SK-N-SH (cell line): ENCODE measurements around the gene OSBPL9. TPM values are rescaled to one million over a fixed set of nuclear protein-coding genes. Genes with fewer than 3 reads are reported as not detected.

Source experiments
- CTCF ChIA-PET: fragments of 300-600, 350-600 bp; formaldehyde crosslinking; extraction: SDS; loops from one replicate; lab custom pipeline; 2021; lab: Yijun Ruan, JAX
- POLR2A ChIA-PET: fragments of 350-600 bp; sonication (Branson Sonifier 250); formaldehyde crosslinking; extraction: SDS; loops from one replicate; lab custom pipeline; 2020; ENCODE audit warnings: antibody characterized with exemption, inconsistent platforms; lab: Yijun Ruan, JAX
- DNase-seq: peaks from one replicate; pipeline ENCODE4 v3.0.0; 2012
- H2AFZ ChIP-seq: fragments of 200-600 bp; sonication (generic); 2 replicates; pipeline ENCODE4 v1.8.1; 2016; ENCODE audit warnings: antibody characterized with exemption, mild to moderate bottlenecking, low read depth
- H3F3A ChIP-seq: fragments of 200-600 bp; sonication (generic); replicated peaks from 2 replicates; pipeline ENCODE3; 2016; ENCODE audit warnings: antibody characterized with exemption, mild to moderate bottlenecking; ENCODE audit not compliant: insufficient read depth
- H3K27ac ChIP-seq, 2 experiments: fragments of 200-500 bp in 1 of 2; fragments of 200-600 bp in 1 of 2; sonication (Bioruptor generic) in 1 of 2; sonication (generic), shearing (Covaris generic) in 1 of 2; 2 replicates each; pipeline versions ENCODE4 v1.5.1 to v1.6.1; 2014 to 2016; ENCODE audit warnings: low read depth in 2 of 2, inconsistent platforms in 1 of 2, low read length in 1 of 2, mild to moderate bottlenecking in 1 of 2, mixed read lengths in 1 of 2
- H3K27me3 ChIP-seq: fragments of 200-600 bp; sonication (generic), shearing (Covaris generic); 2 replicates; pipeline ENCODE4 v1.6.1; 2016; ENCODE audit warnings: mixed run types; ENCODE audit not compliant: insufficient read depth
- H3K36me3 ChIP-seq, 2 experiments: fragments of 200-500 bp in 1 of 2; fragments of 200-600 bp in 1 of 2; sonication (Bioruptor generic) in 1 of 2; sonication (generic) in 1 of 2; replicated peaks in 1 of 2; 2 replicates each; pipeline versions ENCODE3 to v1.5.1; 2014 to 2016; ENCODE audit warnings: low read length in 1 of 2, mild to moderate bottlenecking in 1 of 2; ENCODE audit not compliant: insufficient read depth in 2 of 2, control insufficient read depth in 1 of 2
- H3K4me1 ChIP-seq, 2 experiments: fragments of 200-500 bp in 1 of 2; fragments of 200-600 bp in 1 of 2; sonication (Bioruptor generic) in 1 of 2; sonication (generic), shearing (Covaris generic) in 1 of 2; 2 replicates each; pipeline versions ENCODE4 v1.5.1 to v1.6.1; 2014 to 2016; ENCODE audit warnings: low read depth in 1 of 2, low read length in 1 of 2, mixed run types in 1 of 2; ENCODE audit not compliant: insufficient read depth in 2 of 2, control insufficient read depth in 1 of 2
- H3K4me2 ChIP-seq: fragments of 200-600 bp; sonication (generic), shearing (Covaris generic); 2 replicates; pipeline ENCODE4 v1.6.1; 2017; ENCODE audit warnings: mixed run types
- H3K4me3 ChIP-seq, 2 experiments: fragments of 200-500 bp in 1 of 2; fragments of 200-600 bp in 1 of 2; sonication (Bioruptor generic) in 1 of 2; sonication (generic), shearing (Covaris generic) in 1 of 2; 2 replicates each; pipeline versions ENCODE4 v1.5.1 to v1.8.1; 2014 to 2016; ENCODE audit warnings: low read depth in 2 of 2, inconsistent platforms in 1 of 2, low read length in 1 of 2, mild to moderate bottlenecking in 1 of 2, mixed read lengths in 1 of 2, moderate library complexity in 1 of 2
- H3K79me2 ChIP-seq: fragments of 200-600 bp; sonication (generic); 2 replicates; pipeline ENCODE4 v1.8.1; 2017; ENCODE audit warnings: mild to moderate bottlenecking; ENCODE audit not compliant: insufficient read depth
- H3K9ac ChIP-seq: fragments of 200-600 bp; sonication (generic); 2 replicates; pipeline ENCODE4 v1.6.1; 2017; ENCODE audit warnings: mixed run types
- H3K9me2 ChIP-seq: fragments of 200-600 bp; sonication (generic); 2 replicates; pipeline ENCODE4 v1.6.1; 2017; ENCODE audit warnings: mixed run types
- H3K9me3 ChIP-seq: fragments of 200-600 bp; sonication (generic); 2 replicates; pipeline ENCODE4 v1.6.1; 2017; ENCODE audit warnings: mixed run types, mild to moderate bottlenecking, moderate library complexity
- H4K20me1 ChIP-seq: fragments of 200-600 bp; sonication (generic); 2 replicates; pipeline ENCODE4 v1.6.1; 2017; ENCODE audit warnings: mild to moderate bottlenecking, mixed run types; ENCODE audit not compliant: insufficient read depth
- ELF1 ChIP-seq: IDR thresholded peaks from 2 replicates; pipeline ENCODE4 v1.4.0; 2012
- EZH2phosphoT487 ChIP-seq: fragments of 200-600 bp; sonication (generic); IDR thresholded peaks from 2 replicates; pipeline ENCODE4 v1.6.1; 2017; ENCODE audit warnings: low read depth, mixed run types, mild to moderate bottlenecking, antibody characterized with exemption, moderate library complexity, borderline replicate concordance
- GABPA ChIP-seq: IDR thresholded peaks from 2 replicates; pipeline ENCODE4 v1.4.0; 2012; ENCODE audit warnings: low read depth, mild to moderate bottlenecking
- JUND ChIP-seq: IDR thresholded peaks from 2 replicates; pipeline ENCODE4 v1.4.0; 2012
- MEF2A ChIP-seq: IDR thresholded peaks from 2 replicates; pipeline ENCODE4 v1.4.0; 2012; ENCODE audit warnings: low read depth, borderline replicate concordance
- MXI1 ChIP-seq: IDR thresholded peaks from 2 replicates; pipeline ENCODE4 v1.6.1; 2012; ENCODE audit warnings: mild to moderate bottlenecking, low read depth, low read length, improper control_type of control experiment
- NFIC ChIP-seq: IDR thresholded peaks from 2 replicates; pipeline ENCODE4 v1.4.0; 2012; ENCODE audit warnings: borderline replicate concordance
- RCOR1 ChIP-seq: fragments of 150-350 bp; IDR thresholded peaks from 2 replicates; pipeline ENCODE4 v1.6.1; 2017; ENCODE audit warnings: antibody characterized with exemption, low read length
- REST ChIP-seq: IDR thresholded peaks from 2 replicates; pipeline ENCODE4 v1.6.1; 2012; ENCODE audit warnings: mild to moderate bottlenecking, low read depth, low read length, moderate library complexity
- RXRA ChIP-seq: IDR thresholded peaks from 2 replicates; pipeline ENCODE4 v1.4.0; 2012; ENCODE audit warnings: low read depth, mild to moderate bottlenecking, borderline replicate concordance
- SMC3 ChIP-seq: IDR thresholded peaks from 2 replicates; pipeline ENCODE4 v1.6.1; 2012; ENCODE audit warnings: low read depth, low read length, improper control_type of control experiment
- TCF12 ChIP-seq: IDR thresholded peaks from 2 replicates; pipeline ENCODE4 v1.4.0; 2012
- USF1 ChIP-seq: IDR thresholded peaks from 2 replicates; pipeline ENCODE4 v1.4.0; 2012; ENCODE audit warnings: low read depth, borderline replicate concordance
- USF2 ChIP-seq: fragments of 150-350 bp; IDR thresholded peaks from 2 replicates; pipeline ENCODE4 v1.6.1; 2017; ENCODE audit warnings: antibody characterized with exemption, low read length, low read depth, borderline replicate concordance
- ZBTB33 ChIP-seq: IDR thresholded peaks from 2 replicates; pipeline ENCODE4 v1.4.0; 2012; ENCODE audit warnings: low read depth, borderline replicate concordance
- WGBS: methylation state at CpG from one replicate; pipeline ENCODE4 v1.1.6; 2017; ENCODE audit warnings: low lambda C conversion rate; 5-methylcytosine and 5-hydroxymethylcytosine counted together
- polyA plus RNA-seq, 3 experiments: library from polyadenylated mRNA; depleted of rRNA; stranded (reverse); fragments of >200 nt; gene quantifications; 2 replicates each; pipeline ENCODE4 v1.2.3, GENCODE V29; 2012

The OSBPL9 gene
- polyA plus RNA-seq, 1 of the 3 experiments (the other 2 are of a cell fraction), result 43.9 TPM

- TF ChIP-seq REST (no peak), MXI1 (no peak), GABPA (no peak)
These were observed 18.7 kb downstream of the OSBPL9 start (continued) for GRCh38 chr1:51635615-51636014.

GRCh38 chr1:51636191-51636590, 19.3 kb downstream of the OSBPL9 start:
- Histone ChIP-seq H4K20me1 (no peaks in the 10 kb centered on the region), H3F3A (peaks cover 19% of the 10 kb centered on the region), H2AFZ (no peak overlapping the region), H3K27ac (peak overlapping the region in 1 of 2 experiments; percentile 88; a peak in 2 of 4 replicates), H3K27me3 (no peaks in the 10 kb centered on the region), H3K36me3 (peaks cover 0 to 4% of the 10 kb centered on the region in 2 experiments), H3K79me2 (peaks cover 78% of the 10 kb centered on the region), H3K4me2 (no peak overlapping the region), H3K4me1 (peaks cover 0 to 4% of the 10 kb centered on the region in 2 experiments; a peak in 1 of 4 replicates), H3K9me3 (no peaks in the 10 kb centered on the region), H3K4me3 (no peak overlapping the region), H3K9ac (no peak overlapping the region), H3K9me2 (no peaks in the 10 kb centered on the region)
- DNase-seq, result no peak
- POLR2A ChIA-PET, result no interaction called here
- TF ChIP-seq REST (no peak), ZBTB33 (no peak), USF1 (no peak), JUND (no peak), MEF2A (no peak), NFIC (no peak), TCF12 (no peak), SMC3 (no peak), ELF1 (no peak), EZH2phosphoT487 (no peak), USF2 (no peak), RCOR1 (no peak), RXRA (no peak)
- CTCF ChIA-PET, result interaction anchor here (0.7 kb wide), 1 partner anchor 8 kb away, joined by 4 read pairs; no protein-coding TSS in a partner anchor
- WGBS, result 97% methylated on average over 2 of the region's 2 CpGs
